Measurements from ENCODE around the gene MTOR. TPM values are rescaled to one million over a fixed set of nuclear protein-coding genes. Genes with fewer than 3 reads are reported as not detected.

Gene MTOR
- total and polyA plus RNA-seq, 2 donors (not counting 1 experiment from before 2014, with no cell fraction given): 30.7 to 50.7 TPM

DNA sequence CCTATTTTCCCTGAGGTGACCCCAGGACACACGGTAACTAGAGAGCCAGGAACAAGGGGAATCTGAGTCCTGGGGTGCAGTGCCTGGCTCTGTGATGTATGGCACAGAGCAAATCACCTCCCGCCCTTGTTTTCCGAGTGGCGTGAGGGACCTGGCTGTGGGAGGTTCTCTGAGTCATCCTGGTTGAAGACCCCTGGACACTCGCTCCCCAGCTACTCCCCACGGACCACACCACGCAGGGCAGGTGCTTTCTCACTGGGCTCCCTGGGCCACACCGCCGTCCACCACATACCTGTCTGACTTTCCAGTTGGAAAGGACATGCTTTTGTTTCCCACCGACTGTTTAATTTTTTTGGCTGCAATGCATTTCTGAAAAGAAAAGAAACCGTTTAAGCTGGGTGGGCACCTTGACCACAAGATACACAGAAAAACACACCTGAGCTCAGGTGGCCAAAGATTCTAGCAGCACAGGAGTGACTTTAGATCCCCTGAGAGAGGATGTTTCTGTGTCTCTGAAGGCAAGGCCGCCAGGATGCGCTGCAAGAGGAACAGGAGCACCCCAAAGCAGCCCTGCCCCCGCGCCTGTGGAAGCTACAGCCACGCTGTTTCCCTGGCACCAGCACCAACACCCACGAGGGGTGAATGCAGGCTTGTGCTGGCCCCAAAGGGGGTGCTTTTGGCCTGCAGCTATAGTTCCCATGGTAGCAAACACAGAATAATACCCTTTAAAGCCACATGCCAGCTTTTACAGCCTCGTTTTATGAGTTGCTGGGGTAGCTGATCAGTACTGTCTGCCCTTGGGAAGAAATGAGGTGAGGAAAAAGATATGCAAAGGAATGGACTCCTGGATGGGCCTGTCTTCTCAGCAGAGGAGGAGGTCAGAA, 194.4 kb downstream of the MTOR start:
- peaks cover 4% of the 10 kb centered on the region for H3K4me1 Mint-ChIP-seq
- POLR2A ChIA-PET: no interaction called here
- no peak for DNase-seq
- Histone ChIP-seq H3K4me3 (ENCODE audit: control extremely low read depth in 1 of 5, extremely low read depth in 1 of 5, insufficient read depth in 1 of 5, low read depth in 2 of 5, low read length in 4 of 5) (no peak overlapping the region), H3K9ac (ENCODE audit: low read length) (no peak overlapping the region), H2AFZ (ENCODE audit: insufficient read depth, low read depth, low read length, poor library complexity, severe bottlenecking) (no peak overlapping the region), H3K36me3 (replicated peaks in 1 of 2; ENCODE audit: control extremely low read depth in 1 of 2, control insufficient read depth in 1 of 2, extremely low read depth in 1 of 2, insufficient read depth in 2 of 2, low read length in 1 of 2) (peaks cover 4 to 65% of the 10 kb centered on the region in 2 experiments), H3K27ac (ENCODE audit: low read length in 2 of 2) (no peak overlapping the region), H3K9me3 (ENCODE audit: control extremely low read depth in 1 of 3, control insufficient read depth in 2 of 3, insufficient read depth in 1 of 3, low read length in 2 of 3) (peaks cover 0 to 3% (median 0%) of the 10 kb centered on the region in 3 donors), H3K4me1 (ENCODE audit: control insufficient read depth in 2 of 2, insufficient read depth in 2 of 2, low read length in 2 of 2) (no peaks in the 10 kb centered on the region), H4K20me1 (ENCODE audit: control insufficient read depth, insufficient read depth, low read length, poor library complexity, severe bottlenecking) (no peaks in the 10 kb centered on the region), H3K27me3 (replicated peaks in 1 of 4; ENCODE audit: control extremely low read depth in 1 of 4, control insufficient read depth in 3 of 4, insufficient read depth in 4 of 4, low read length in 3 of 4) (no peaks in the 10 kb centered on the region), H3K79me2 (ENCODE audit: control insufficient read depth, insufficient read depth, low read length) (peaks cover 3% of the 10 kb centered on the region), H3K4me2 (replicated peaks; ENCODE audit: low read depth, low read length, poor library complexity, severe bottlenecking) (no peak overlapping the region)
- no peak overlapping the region for H3K27ac Mint-ChIP-seq
- no peaks in the 10 kb centered on the region for H3K27me3 Mint-ChIP-seq
- CTCF ChIA-PET: no interaction called here
- no peaks in the 10 kb centered on the region for H3K9me3 Mint-ChIP-seq (ENCODE audit: insufficient read depth)
- 92% methylated on average over 17 of the region's 18 CpGs for WGBS (ENCODE audit: insufficient coverage)
- ATAC-seq (ENCODE audit: low read depth): no peak
- no peak for TF ChIP-seq EZH2 (IDR thresholded peaks at IDR 0.05; ENCODE audit: borderline replicate concordance, insufficient read depth, low read depth, low read length, poor library complexity, severe bottlenecking)
- no peak for TF ChIP-seq CTCF (IDR thresholded peaks at IDR 0.05)
- intact Hi-C loops (cut with micrococcal nuclease): no loop called here
- no peak overlapping the region for H3K4me3 Mint-ChIP-seq

GRCh38 chr1:11065796-11066195, 196.6 kb downstream of the MTOR start:
- H3K27me3 ChIP-seq (replicated peaks in 1 of 4; ENCODE audit: control extremely low read depth in 1 of 4, control insufficient read depth in 3 of 4, insufficient read depth in 4 of 4, low read length in 3 of 4): no peaks in the 10 kb centered on the region
- no peaks in the 10 kb centered on the region for H4K20me1 ChIP-seq (ENCODE audit: control insufficient read depth, insufficient read depth, low read length, poor library complexity, severe bottlenecking)
- H3K4me1 Mint-ChIP-seq: peaks cover 11% of the 10 kb centered on the region
- ChIA-PET CTCF (no interaction called here), POLR2A (no interaction called here)
- ATAC-seq (ENCODE audit: low read depth): no peak
- no peak overlapping the region for H3K27ac Mint-ChIP-seq
- peaks cover 8% of the 10 kb centered on the region for H3K79me2 ChIP-seq (ENCODE audit: control insufficient read depth, insufficient read depth, low read length)
- DNase-seq: no peak
- no peak overlapping the region for H3K4me3 ChIP-seq (ENCODE audit: control extremely low read depth in 1 of 5, extremely low read depth in 1 of 5, insufficient read depth in 1 of 5, low read depth in 2 of 5, low read length in 4 of 5)
- no peak overlapping the region for H3K27ac ChIP-seq (ENCODE audit: low read length in 2 of 2)
- intact Hi-C loops (cut with micrococcal nuclease): no loop called here
- peaks cover 0 to 3% (median 0%) of the 10 kb centered on the region in 3 donors for H3K9me3 ChIP-seq (ENCODE audit: control extremely low read depth in 1 of 3, control insufficient read depth in 2 of 3, insufficient read depth in 1 of 3, low read length in 2 of 3)
- peaks cover 4 to 45% of the 10 kb centered on the region in 2 experiments for H3K36me3 ChIP-seq (replicated peaks in 1 of 2; ENCODE audit: control extremely low read depth in 1 of 2, control insufficient read depth in 1 of 2, extremely low read depth in 1 of 2, insufficient read depth in 2 of 2, low read length in 1 of 2)
- H3K4me3 Mint-ChIP-seq: no peak overlapping the region
- H3K27me3 Mint-ChIP-seq: no peaks in the 10 kb centered on the region
- H3K9ac ChIP-seq (ENCODE audit: low read length): no peak overlapping the region
- no peak overlapping the region for H2AFZ ChIP-seq (ENCODE audit: insufficient read depth, low read depth, low read length, poor library complexity, severe bottlenecking)
- H3K9me3 Mint-ChIP-seq (ENCODE audit: insufficient read depth): no peaks in the 10 kb centered on the region
- H3K4me1 ChIP-seq (ENCODE audit: control insufficient read depth in 2 of 2, insufficient read depth in 2 of 2, low read length in 2 of 2): peaks cover 4% of the 10 kb centered on the region in 2 donors
- H3K4me2 ChIP-seq (replicated peaks; ENCODE audit: low read depth, low read length, poor library complexity, severe bottlenecking): no peak overlapping the region
- no CpG with 5 or more reads among the region's 1 CpG for WGBS (ENCODE audit: insufficient coverage)
- TF ChIP-seq CTCF (IDR thresholded peaks at IDR 0.05): no peak
- no peak for TF ChIP-seq EZH2 (IDR thresholded peaks at IDR 0.05; ENCODE audit: borderline replicate concordance, insufficient read depth, low read depth, low read length, poor library complexity, severe bottlenecking)
